Kasumi-1 (cell line): ENCODE data around the gene LCE7A.

Source experiments
- DNase-seq, 2 experiments: peaks; one replicate each; lab custom pipeline; 2025; lab: John Stamatoyannopoulos, UW

Gene LCE7A, protein sequence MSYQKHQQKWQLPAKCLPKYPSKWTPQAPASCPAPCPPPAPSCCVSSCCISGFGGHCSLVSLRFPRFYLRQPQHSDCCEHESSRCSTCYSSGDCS

DNA sequence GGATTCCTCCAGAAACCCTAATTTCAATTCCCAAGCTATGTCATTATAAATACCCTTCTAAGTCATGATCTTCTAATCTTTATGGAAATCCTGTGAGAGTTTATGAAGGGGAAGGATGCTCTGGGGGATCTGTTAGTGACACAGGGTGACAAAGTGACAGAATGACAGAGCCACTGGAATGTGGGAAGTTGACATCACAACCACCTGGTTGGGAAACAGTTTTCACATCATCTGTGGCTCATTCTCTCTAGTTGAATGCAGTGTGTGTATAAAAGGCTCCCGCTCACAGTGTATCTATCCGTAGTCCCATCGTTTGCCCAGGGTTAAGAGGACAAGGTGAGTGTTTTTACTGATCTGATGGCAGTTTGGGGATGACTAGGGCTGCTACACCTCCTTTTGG is at the start of gene LCE7A:
TSS of gene LCE7A (plus strand) at position 301 of the 400 bp plus-strand sequence. CDS start 702 bp downstream, outside the sequence.
- DNase-seq: no peak

DNA sequence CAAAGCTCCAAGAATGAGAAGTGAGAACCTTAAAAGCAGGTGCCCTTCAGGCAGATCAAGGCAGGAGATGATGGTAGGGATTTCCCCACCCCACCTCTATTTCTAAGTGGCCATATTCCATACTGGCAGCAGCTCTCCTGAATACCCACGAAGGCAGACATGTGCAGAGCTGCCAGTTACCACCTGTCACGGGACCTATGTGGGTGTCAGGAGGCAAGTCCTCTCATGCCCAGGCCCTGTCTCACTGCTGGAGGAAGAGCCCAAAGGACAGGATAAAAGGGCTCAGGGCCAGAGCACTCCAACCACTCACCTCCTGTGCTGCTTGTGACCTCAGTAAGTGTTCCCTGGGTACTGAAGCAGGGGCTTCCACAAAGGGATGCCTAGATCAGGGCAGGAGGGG is 48.7 kb upstream of the LCE7A start:
- no peak for DNase-seq

DNA sequence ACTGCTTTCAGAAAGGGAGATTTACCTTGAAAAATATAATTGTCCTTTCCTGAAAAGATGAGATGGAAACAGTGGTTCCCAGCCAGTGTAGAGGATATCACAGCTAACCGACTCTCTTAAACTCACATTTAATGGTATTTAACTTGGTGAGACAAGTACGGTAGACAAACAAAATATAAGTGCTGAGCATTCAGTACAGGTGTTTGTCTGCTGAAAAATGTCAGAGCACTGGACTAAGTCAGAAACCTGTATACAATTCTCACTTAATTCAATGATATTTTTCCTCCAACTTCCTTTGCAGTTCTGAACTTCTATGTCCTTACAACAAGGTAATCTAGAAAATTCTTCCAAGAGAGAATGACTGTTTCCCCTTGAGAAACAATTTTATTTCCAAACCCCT is 48.1 kb upstream of the LCE7A start, which contains the start of gene LCE1B:
TSS of gene LCE1B (plus strand) at position 301 of the 400 bp plus-strand sequence. CDS start 476 bp downstream, outside the sequence.
- DNase-seq: no peak

DNA sequence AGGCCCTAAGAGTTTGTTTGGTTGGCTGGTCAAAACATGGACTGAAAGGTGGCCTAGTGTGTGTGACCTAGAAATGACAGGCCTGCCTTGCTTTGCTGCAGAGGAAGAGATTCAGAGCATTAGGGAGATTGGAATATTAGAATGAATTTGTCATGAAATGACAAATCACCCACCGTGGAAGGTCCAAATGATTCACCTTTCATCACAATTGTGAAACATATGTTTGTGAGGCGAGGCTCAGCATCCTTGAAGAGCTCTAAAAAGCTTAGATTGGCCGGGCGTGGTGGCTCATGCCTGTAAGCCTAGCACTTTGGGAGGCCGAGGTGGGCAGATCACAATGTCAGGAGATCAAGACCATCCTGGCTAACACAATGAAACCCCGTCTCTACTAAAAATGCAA is 42.5 kb upstream of the LCE7A start:
- DNase-seq: no peak

DNA sequence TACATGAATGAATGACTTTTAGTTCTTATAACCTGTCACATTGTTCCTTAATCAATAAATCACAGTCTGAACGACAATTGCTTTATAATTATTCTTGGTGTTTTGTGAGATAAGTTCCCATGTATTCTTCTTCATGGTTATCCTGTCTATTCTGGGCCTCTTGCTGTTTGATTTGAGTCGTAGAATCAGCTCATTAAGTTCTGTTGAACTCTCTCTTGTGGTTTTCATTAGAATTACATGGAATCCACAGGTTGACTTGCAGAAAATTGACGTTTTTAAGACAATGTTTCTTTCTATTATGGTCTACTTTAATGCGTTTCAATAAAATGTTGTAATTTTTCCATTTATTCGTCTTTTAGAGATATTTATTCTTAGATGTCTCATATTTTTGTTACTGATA is 36.5 kb upstream of the LCE7A start:
- no peak for DNase-seq

DNA sequence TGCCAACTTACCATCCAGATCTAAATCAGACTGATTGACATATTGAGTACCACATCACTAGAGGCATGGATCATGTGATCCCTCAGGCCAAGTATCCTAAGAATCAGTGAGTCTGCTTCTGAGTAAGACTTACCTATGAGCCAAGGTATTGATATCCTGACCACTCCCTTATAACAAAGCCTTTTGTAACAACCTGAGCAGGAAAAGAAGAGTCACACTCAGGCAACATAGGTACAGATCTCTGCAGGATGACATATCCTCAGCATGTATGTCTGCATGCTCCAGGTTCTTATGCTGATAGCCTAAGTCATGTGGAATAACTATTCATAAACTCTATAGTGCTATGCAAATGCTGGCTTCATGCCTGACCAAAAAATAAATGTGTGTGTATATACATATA is 34.8 kb upstream of the LCE7A start:
- no peak for DNase-seq

DNA sequence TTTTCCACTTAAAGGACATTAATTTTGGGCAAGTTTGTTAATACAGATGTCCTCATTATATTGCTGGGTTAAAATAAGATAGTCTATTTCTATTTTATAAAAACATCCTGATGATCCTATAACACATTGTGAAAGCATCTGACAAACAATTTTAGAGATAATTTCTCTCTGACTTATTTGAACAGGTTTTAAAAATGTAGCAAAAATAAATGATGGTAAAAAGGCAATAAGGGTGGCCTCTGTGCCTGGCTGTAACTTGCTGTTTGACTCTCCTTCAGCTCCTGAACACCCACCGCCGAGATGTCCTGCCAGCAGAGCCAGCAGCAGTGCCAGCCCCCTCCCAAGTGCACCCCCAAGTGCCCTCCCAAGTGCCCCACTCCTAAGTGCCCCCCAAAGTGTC is 32.6 kb upstream of the LCE7A start, which contains the start of gene LCE1A:
TSS of gene LCE1A (plus strand) at position 301 of the 400 bp plus-strand sequence. CDS start at position 301, 0 bp downstream.
- DNase-seq: no peak

DNA sequence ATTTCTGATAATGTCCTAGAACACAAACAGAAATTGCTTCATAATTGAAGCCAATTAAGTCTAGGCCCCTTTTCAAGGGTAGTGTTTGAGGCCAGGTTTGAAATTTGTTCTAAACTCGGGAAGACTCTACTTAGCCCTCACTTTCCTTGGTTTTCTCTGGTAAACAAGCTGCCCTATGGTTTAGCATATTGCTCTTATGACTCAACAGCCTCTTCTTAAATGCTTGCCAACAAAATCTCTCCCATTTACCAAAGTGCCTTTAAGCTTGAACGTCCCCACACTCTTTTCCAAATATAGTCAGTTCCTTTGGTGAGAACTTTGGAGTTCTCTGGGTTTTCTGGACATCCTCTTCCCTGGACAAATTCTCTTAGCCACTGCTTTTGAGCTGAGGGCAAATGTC is 22.9 kb upstream of the LCE7A start:
- no peak for DNase-seq

DNA sequence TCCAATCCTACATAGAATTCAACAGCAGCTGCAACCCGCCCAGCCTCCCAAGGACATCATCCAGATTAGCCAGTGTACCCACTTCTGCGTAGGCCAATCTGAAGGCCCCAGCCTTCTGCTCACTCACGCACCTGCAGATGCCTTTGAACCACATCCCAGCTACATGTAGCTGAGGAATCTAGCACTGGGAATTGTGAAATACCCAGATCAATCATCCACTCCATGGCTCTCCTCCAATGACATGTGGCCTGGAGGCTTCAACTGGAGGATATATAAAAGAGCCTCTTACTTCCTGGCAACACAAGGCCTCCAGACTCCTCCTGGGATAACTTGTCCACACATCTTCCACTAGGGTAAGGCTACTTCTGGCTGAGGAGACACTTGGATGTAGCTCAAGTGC is 17.2 kb upstream of the LCE7A start, which contains the start of gene LCE6A:
TSS of gene LCE6A (plus strand) at position 301 of the 400 bp plus-strand sequence. CDS start 665 bp downstream, outside the sequence.
- DNase-seq: no peak

DNA sequence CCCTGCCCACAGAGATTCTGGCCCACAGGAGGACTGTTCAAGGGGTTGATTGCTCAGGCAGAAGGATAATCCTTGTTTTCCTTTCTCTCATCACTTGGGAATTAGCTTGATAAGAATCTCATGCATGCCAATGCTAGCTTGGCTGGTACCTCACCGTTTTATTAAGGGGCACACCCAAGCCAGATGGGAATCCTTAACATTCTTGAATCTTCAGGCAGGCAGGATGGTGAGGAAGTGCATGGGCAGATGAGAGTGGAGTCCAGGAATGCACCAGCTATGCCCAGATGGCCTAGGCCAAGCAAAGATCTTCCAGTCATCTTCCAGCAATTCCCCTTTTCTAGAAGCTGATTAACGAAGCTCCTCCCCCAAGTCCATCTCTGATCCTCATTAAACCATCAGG is 4.1 kb upstream of the LCE7A start:
- no peak for DNase-seq

DNA sequence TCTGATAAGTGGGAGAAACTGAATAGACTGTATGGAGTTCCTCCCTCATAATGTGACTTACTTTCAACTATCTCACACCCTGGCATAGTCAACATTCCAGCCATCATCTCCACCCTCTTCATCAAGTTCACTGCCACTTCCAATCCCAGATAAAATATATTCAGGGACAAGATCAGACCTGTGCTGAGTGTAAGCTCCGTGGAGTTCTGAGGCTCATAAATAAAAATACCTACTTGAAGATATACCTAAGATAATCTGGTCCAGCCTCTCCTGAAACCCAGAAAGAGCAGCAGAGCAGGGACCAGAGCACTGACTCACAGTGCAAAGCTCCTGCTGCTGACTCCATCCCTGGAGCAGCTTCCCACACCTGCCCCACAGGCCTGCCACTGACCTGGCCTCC is 1.7 kb upstream of the LCE7A start:
- no peak for DNase-seq

DNA sequence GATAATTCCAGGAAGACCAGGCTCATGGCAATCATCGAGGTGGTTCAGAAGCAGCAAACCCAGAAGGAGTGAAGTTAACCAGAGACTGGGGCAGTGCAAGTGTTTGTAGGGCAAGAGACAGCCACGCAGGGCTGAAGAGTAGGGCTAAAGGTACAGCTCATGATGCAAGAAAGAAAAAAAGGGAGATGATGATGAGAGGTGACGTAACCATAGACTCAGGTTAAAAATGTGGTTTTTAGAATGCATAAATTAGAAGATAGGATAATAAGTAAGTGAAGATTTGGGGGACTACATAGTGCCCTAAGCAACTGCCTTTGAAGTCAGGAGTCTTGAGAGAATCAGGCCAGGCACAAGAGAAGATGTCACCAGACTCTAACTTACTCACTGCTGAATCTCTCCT is 333 bp downstream of the LCE7A start:
- no peak for DNase-seq

DNA sequence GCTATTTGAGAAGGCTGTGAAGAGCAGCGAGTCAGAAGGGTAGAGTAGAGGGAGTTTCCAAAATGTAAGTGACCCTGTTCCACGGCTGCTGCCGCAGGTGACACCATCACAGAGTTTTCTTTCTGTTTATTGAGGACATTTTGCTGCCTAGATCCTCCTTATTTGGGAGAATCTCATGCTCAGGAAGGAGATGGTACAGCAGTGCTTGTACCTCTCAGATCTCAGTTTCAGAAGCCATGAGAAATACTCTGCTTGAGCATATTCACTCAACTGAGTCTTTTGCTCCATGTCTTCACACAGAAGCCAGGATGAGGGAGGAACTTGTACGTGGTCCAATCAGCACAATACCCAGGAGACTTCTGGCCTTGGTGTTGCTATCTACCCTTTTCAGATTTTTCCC is 1.6 kb downstream of the LCE7A start:
- no peak for DNase-seq

DNA sequence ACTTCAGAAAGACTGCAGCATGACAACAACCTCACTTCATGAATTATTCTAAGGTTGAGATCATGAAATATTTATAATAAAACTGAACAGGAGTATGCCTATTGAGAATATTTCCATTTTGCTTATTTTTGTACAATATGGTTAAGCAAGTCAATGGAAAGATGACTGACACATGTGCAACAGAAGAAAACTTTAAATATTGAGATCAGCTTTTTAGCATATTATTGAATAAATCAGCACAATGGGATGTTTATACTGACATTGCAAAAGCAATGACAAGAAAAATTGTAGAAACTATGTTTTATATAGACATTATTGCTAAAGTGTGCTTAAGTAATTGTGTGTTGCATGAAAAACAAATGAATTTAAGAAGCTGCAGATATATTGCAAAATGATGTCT is 4.6 kb downstream of the LCE7A start:
- DNase-seq: no peak

DNA sequence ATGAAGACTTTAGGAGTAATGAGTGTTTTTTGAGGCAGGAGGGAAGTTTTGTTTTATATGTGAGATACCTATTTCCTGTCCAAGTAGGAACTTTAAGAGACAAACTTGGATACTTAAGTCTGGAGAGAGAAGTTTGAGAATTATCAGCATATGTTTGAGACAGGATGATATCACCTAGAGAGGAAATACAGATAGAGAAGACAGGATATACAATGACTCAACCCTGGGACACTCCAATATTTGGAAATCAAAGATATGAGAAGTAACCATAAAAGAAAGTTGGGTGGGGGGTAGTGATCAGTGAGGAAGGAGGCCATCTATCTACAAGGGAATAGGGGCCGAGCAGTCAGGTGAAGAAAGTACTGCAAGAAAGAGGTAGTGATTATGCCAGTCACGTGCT is 6.5 kb downstream of the LCE7A start:
- DNase-seq: no peak

DNA sequence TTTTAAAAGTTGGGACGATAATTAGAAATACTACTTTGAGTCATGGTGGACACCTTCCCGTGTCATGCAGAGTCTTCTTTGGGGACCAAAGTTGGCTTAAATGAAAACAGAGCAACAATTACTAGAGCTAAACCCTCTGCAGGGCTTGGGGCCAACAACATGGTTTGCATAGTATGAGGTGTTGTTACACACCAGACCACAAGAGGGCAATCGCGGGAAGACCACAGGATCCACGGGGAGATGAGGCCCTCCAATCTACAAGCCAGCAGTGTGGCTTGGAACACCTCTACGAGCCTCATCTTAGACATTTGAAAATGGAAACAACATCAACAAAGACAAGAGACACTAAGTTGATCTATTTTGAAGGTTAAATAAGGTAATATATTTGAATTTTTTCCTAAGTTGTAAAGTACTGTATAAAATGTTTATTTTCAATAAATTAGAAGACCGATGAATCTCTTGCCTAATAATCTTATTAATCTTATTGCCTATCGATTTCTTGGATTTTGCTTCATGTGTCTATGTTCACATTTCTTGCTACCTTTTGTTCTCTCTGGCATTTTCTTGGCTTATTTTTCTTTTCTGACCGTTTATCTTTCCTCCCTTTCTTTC is 10.1 kb downstream of the LCE7A start:
- peak; percentile 49 to 75 for DNase-seq

DNA sequence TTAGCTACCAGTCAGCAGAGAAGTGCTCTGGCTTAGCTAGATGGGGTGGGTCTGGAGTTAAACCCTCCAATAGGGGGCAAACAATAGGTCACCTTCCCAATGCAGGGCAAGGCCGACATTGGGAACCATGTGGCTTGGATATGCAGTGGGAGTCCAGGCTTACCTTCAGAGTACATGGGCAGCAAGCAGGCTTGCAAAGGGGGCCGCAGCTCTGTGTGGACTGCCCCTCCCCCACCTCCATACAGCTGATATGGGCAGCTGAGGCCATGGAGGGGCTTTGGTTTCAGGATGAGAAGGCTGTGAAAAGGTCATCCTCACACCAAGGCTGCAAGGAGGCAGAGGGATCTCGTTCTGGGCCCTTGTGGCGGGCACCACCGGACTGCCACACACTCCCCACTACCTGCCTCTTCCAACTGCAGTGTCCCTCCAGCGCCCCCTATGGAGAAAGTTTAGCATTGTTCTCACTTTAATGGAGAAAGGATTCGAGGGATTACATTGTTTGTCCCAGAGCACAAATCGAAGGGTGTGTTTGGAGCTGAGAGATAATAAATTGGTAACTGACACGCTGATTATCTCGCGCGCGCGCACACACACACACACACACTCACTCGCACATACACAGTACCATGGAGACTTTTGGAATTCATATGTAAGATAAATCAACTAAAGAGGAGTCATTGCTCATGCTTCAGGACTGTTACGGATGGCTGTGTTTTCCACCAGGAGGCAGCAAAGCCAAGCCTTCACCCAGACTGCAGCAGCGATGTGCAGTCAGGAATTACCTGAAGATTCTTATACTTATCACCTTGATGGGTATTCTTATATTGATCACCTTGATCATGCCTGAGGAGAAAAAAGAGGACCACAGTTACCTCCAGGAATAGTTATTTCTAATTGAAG is 11.3 kb downstream of the LCE7A start:
- no peak for DNase-seq

DNA sequence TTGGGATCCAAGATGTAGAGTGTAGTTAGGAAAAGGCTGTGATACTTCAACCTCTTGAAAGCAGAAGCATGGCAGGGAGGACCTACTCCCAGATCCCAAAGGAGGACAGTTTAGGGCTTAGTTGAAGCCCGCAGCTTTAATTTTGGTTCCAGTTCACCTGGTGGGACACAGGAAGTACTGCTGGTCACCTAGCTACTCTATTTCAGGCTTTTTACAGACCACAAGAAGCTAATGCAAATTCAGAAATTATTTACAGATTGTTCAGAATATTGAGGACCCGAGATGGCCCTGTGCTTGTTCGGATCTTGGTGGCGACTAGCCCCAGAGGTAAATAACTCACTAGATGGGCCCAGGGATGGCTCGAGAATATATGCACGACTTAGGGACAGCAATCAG is 11.9 kb downstream of the LCE7A start:
- DNase-seq: no peak

DNA sequence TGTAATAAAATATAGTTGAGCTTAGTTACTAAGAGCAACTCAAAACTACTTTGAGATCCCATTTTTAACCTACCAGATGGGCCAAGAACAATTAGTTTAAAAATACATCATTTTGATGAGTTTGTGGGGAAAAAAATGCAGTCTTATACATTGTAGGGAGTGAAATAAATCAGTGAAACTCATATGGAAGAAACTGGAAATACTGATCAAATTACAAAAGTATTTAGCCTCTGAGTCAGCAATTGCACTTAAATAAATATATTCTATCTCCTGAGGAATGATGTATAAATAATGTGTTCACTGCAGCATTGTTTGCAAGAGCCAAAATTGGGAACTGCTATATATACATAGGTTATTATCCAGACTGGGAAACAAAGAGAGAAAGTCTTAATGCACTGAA is 13.7 kb downstream of the LCE7A start:
- DNase-seq: no peak

DNA sequence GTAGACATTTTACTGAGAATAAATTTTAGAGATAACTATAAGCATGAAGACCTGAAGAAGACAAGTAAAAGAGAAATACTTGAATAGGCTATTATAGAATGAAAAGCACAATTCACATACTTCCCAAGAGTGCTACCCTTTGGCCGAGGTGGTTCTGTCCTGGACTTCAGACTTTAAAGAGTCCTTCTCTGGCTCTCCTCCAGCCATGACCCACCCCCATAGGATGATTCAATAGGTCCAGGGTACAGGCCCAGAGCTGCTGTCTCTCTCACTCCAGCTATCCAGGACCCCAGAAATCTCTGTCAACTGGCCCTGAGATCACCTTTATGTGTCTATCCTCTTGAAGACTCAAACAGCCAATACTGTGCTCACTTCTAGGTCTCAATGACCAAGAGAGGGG is 17.0 kb downstream of the LCE7A start:
- DNase-seq: no peak

DNA sequence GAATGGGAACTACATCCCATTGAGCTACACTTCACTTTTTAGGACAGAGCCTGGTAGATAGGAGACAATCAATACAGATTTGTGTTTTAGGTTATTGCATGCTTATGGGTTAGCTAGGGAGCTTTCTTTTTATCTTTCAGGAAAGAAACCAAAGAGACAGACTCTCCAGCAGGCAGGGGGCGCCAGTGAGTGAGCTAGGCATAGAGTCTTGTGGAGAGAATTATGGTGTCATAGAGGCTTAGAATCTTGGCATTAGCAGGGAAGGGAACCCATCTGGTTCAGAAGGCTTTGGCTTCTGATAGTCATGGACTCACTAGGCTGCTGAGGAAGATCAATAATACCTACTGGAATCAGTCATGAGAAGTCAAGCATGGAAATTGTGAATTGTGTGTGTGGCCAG is 18.2 kb downstream of the LCE7A start, which contains the start of gene SMCP:
TSS of gene SMCP (plus strand) at position 281 of the 400 bp plus-strand sequence. CDS start 6,101 bp downstream, outside the sequence.
- no peak for DNase-seq

DNA sequence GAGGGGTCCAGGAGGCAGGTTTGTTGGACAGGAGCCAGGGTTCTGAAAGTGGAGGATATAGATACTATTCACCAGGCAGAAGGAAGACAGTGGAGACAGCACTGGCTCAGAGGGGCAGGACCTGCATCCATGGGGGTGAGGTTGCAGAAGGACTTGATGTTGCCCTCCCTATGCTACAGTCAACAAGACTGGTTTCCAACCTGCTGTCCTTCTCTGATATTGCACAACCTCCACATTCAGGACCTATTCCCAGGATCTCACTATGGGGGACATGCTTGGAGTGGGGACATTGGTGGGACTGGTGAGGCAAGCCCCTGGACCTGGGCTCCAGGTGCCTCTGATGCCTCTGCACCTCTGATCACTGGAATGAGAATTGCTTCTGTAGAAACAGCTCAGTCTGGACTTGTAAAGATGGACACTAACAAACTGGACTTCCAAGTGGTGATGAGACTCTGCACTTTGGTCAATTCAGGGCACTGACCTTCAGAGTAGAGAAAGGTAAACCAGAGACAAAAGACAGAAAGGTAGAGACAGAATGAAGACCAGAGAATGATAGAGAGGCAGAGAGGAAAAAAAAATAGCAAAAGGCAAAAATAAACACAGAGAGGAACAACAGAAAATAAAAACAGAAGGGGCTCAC is 19.9 kb downstream of the LCE7A start:
- no peak for DNase-seq
